GM23338 (cell line): ENCODE data around the gene ANKRD27. TPM values are rescaled to one million over a fixed set of nuclear protein-coding genes. Genes with fewer than 3 reads are reported as not detected.

Source experiments
- ATAC-seq: fragments of 200-7000 bp; cut with Tn5 transposase; 3 replicates; pipeline ENCODE4 v1.9.1; 2020
- DNase-seq: peaks from one replicate; pipeline ENCODE4 v3.0.0-alpha.2; 2015; ENCODE audit warnings: low spot score
- H2AFZ ChIP-seq: fragments of 200-600 bp; sonication (generic); 2 replicates; pipeline ENCODE4 v1.8.0; 2016; ENCODE audit warnings: antibody characterized with exemption, mild to moderate bottlenecking, moderate library complexity
- H3F3A ChIP-seq: fragments of 200-600 bp; sonication (generic); replicated peaks from 2 replicates; pipeline ENCODE4 v1.8.0; 2017; ENCODE audit warnings: antibody characterized with exemption, mixed run types, low read depth
- H3K27ac ChIP-seq: fragments of 200-600 bp; sonication (generic); 2 replicates; pipeline ENCODE4 v1.6.1; 2016; ENCODE audit warnings: low read depth
- H3K27me3 ChIP-seq: fragments of 200-600 bp; sonication (generic); 2 replicates; pipeline ENCODE4 v1.8.0; 2016; ENCODE audit warnings: mild to moderate bottlenecking, mixed run types, moderate library complexity; ENCODE audit not compliant: insufficient read depth
- H3K36me3 ChIP-seq: fragments of 200-600 bp; sonication (generic); 2 replicates; pipeline ENCODE4 v1.8.0; 2016; ENCODE audit warnings: mild to moderate bottlenecking; ENCODE audit not compliant: insufficient read depth
- H3K4me1 ChIP-seq: fragments of 200-600 bp; sonication (generic); 2 replicates; pipeline ENCODE4 v1.8.0; 2016; ENCODE audit warnings: mild to moderate bottlenecking, moderate library complexity; ENCODE audit not compliant: insufficient read depth
- H3K4me2 ChIP-seq: fragments of 200-600 bp; sonication (generic); 2 replicates; pipeline ENCODE4 v1.7.1; 2017; ENCODE audit warnings: mixed run types
- H3K4me3 ChIP-seq: fragments of 200-600 bp; sonication (generic); 2 replicates; pipeline ENCODE4 v1.6.1; 2016; ENCODE audit warnings: mixed run types
- H3K79me2 ChIP-seq: fragments of 200-600 bp; sonication (generic); replicated peaks from 2 replicates; pipeline ENCODE4 v1.8.0; 2017; ENCODE audit warnings: mild to moderate bottlenecking; ENCODE audit not compliant: insufficient read depth
- H3K9me2 ChIP-seq: fragments of 200-600 bp; sonication (generic); 2 replicates; pipeline ENCODE4 v1.8.0; 2017; ENCODE audit not compliant: insufficient read depth
- H4K20me1 ChIP-seq: fragments of 200-600 bp; sonication (generic); replicated peaks from 2 replicates; pipeline ENCODE4 v1.8.0; 2017; ENCODE audit warnings: mild to moderate bottlenecking; ENCODE audit not compliant: insufficient read depth
- H3K27ac Mint-ChIP-seq: 2 replicates; pipeline ENCODE4 v1.8.0; 2020; ENCODE audit warnings: inconsistent platforms, mild to moderate bottlenecking, moderate library complexity, mixed read lengths
- H3K27me3 Mint-ChIP-seq: 3 replicates; pipeline ENCODE4 v1.8.0; 2022; ENCODE audit warnings: low read depth, mild to moderate bottlenecking, moderate library complexity, mixed read lengths, inconsistent platforms; ENCODE audit not compliant: insufficient read depth, poor library complexity
- H3K36me3 Mint-ChIP-seq: 3 replicates; pipeline ENCODE4 v1.8.0; 2021; ENCODE audit warnings: low read depth, mild to moderate bottlenecking, inconsistent platforms, moderate library complexity, mixed read lengths
- H3K4me1 Mint-ChIP-seq: 3 replicates; pipeline ENCODE4 v1.8.0; 2020; ENCODE audit warnings: mild to moderate bottlenecking, inconsistent platforms, mixed read lengths
- H3K4me3 Mint-ChIP-seq: 3 replicates; pipeline ENCODE4 v1.8.0; 2021; ENCODE audit warnings: moderate library complexity, mild to moderate bottlenecking, inconsistent platforms, mixed read lengths
- H3K9me3 Mint-ChIP-seq: 3 replicates; pipeline ENCODE4 v1.8.0; 2020; ENCODE audit warnings: moderate library complexity, mild to moderate bottlenecking, inconsistent platforms, mixed read lengths
- CREB1 ChIP-seq: fragments of 250-450 bp; sonication (Bioruptor Pico); IDR thresholded peaks from 2 replicates; pipeline ENCODE4 v1.5.0; 2020; ENCODE audit warnings: low read depth, mild to moderate bottlenecking, moderate library complexity
- ETS1 ChIP-seq: IDR thresholded peaks from 2 replicates; pipeline ENCODE4 v1.6.1; 2016; ENCODE audit warnings: antibody characterized with exemption
- EZH2 ChIP-seq: fragments of 200-600 bp; sonication (generic); IDR thresholded peaks from one replicate; pipeline ENCODE4 v1.8.0; 2017; ENCODE audit warnings: antibody characterized with exemption, mild to moderate bottlenecking, low read depth; ENCODE audit not compliant: unreplicated experiment
- JUNB ChIP-seq: IDR thresholded peaks from one replicate; pipeline ENCODE4 v1.6.1; 2016; ENCODE audit warnings: antibody characterized with exemption; ENCODE audit not compliant: unreplicated experiment
- NANOG ChIP-seq: IDR thresholded peaks from 2 replicates; pipeline ENCODE4 v1.6.1; 2016; ENCODE audit warnings: antibody characterized with exemption, borderline replicate concordance
- POLR2AphosphoS5 ChIP-seq: IDR thresholded peaks from 2 replicates; pipeline ENCODE4 v1.6.1; 2016; ENCODE audit warnings: antibody characterized with exemption, low read depth
- STAT1 ChIP-seq: IDR thresholded peaks from one replicate; pipeline ENCODE4 v1.6.1; 2016; ENCODE audit warnings: antibody characterized with exemption; ENCODE audit not compliant: unreplicated experiment
- ZNF114 ChIP-seq: fragments of 250-450 bp; sonication (Bioruptor Pico); IDR thresholded peaks from 2 replicates; pipeline ENCODE4 v1.5.0; 2020; ENCODE audit warnings: mild to moderate bottlenecking, moderate library complexity
- ZNF331 ChIP-seq: fragments of 250-450 bp; sonication (Bioruptor Pico); IDR thresholded peaks from 2 replicates; pipeline ENCODE4 v1.5.0; 2020; ENCODE audit warnings: low read depth, mild to moderate bottlenecking, moderate library complexity
- polyA plus RNA-seq: library from polyadenylated mRNA; unstranded; fragments of >200 nt; fragmentation: Nextera tagmentation; extraction: Ambion mirVana; gene quantifications from 2 replicates; pipeline ENCODE4 v1.2.1, GENCODE V29; 2016
- total RNA-seq: library from RNA; depleted of rRNA; stranded (reverse); fragments of >200 nt; shearing (Covaris generic); gene quantifications from 2 replicates; pipeline ENCODE4 v1.2.3, GENCODE V29; 2014
- TF ChIP-seq, protein P1 (sequence below), 2 experiments: fragments of 200-600 bp in 1 of 2; sonication (generic) in 1 of 2; conservative IDR thresholded peaks; 2 replicates each; pipeline versions ENCODE4 v1.5.1 to v1.6.1; 2016 to 2017; ENCODE audit warnings: antibody characterized with exemption in 2 of 2, low read depth in 2 of 2, mild to moderate bottlenecking in 2 of 2, moderate library complexity in 1 of 2

The ANKRD27 gene
- total and polyA plus RNA-seq, 2 experiments from 2014 or later, result 16.7 to 48.7 TPM

GRCh38 chr19:32599736-32600157 lies 75.2 kb downstream of the ANKRD27 start:
- Histone ChIP-seq H2AFZ (no peak overlapping the region), H3K27me3 (no peaks in the 10 kb centered on the region), H3K27ac (no peak overlapping the region), H3K79me2 (no peaks in the 10 kb centered on the region), H3K4me2 (no peak overlapping the region), H4K20me1 (no peaks in the 10 kb centered on the region; the same call in 1 of the 2 replicates), H3K9me2 (no peaks in the 10 kb centered on the region), H3F3A (no peaks in the 10 kb centered on the region), H3K36me3 (peaks cover 50% of the 10 kb centered on the region), H3K4me1 (no peaks in the 10 kb centered on the region), H3K4me3 (no peak overlapping the region)
- Mint-ChIP-seq H3K27me3 (no peaks in the 10 kb centered on the region), H3K9me3 (no peaks in the 10 kb centered on the region), H3K27ac (no peak overlapping the region), H3K4me3 (no peak overlapping the region), H3K4me1 (peaks cover 3% of the 10 kb centered on the region; the same call in 1 of the 3 replicates), H3K36me3 (peaks cover 69% of the 10 kb centered on the region)
- ATAC-seq, result no peak; the same call in 1 of the 3 replicates
- DNase-seq, result peak; percentile 75
- TF ChIP-seq ZNF331 (CRISPR knock-in tag) (no peak), STAT1 (no peak)
- TF ChIP-seq, protein P1, sequence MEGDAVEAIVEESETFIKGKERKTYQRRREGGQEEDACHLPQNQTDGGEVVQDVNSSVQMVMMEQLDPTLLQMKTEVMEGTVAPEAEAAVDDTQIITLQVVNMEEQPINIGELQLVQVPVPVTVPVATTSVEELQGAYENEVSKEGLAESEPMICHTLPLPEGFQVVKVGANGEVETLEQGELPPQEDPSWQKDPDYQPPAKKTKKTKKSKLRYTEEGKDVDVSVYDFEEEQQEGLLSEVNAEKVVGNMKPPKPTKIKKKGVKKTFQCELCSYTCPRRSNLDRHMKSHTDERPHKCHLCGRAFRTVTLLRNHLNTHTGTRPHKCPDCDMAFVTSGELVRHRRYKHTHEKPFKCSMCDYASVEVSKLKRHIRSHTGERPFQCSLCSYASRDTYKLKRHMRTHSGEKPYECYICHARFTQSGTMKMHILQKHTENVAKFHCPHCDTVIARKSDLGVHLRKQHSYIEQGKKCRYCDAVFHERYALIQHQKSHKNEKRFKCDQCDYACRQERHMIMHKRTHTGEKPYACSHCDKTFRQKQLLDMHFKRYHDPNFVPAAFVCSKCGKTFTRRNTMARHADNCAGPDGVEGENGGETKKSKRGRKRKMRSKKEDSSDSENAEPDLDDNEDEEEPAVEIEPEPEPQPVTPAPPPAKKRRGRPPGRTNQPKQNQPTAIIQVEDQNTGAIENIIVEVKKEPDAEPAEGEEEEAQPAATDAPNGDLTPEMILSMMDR (conservative IDR thresholded peaks at IDR 0.05; ENCODE audit: low read depth in 2 of 2), result peak; percentile 70 to 93

DNA sequence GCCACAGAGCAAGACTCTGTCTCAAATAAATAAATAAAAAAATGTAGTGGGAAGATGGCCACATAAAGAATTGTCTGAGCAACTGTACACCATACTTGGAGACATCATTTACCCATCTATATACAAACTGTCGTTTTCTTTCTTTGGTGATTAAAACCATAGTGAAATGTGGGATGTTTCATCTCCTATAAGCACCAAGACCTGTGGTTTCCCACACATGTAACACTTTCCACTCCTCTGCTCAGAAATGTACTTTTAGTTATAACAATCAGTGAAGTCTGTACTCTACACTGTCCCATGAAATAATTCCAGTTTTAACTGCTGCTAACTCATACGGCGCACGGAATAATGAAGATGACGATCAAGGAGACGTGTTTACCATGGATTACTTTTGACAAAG lies 75.7 kb downstream of the ANKRD27 start:
- Histone ChIP-seq H3F3A (no peaks in the 10 kb centered on the region), H3K27ac (no peak overlapping the region), H3K4me3 (no peak overlapping the region), H2AFZ (no peak overlapping the region), H3K79me2 (no peaks in the 10 kb centered on the region), H3K36me3 (peaks cover 55% of the 10 kb centered on the region), H4K20me1 (no peaks in the 10 kb centered on the region; the same call in 1 of the 2 replicates), H3K27me3 (no peaks in the 10 kb centered on the region), H3K9me2 (no peaks in the 10 kb centered on the region), H3K4me1 (no peaks in the 10 kb centered on the region), H3K4me2 (no peak overlapping the region)
- no peak for ATAC-seq
- Mint-ChIP-seq H3K27me3 (no peaks in the 10 kb centered on the region), H3K4me1 (peaks cover 3% of the 10 kb centered on the region; the same call in 1 of the 3 replicates), H3K4me3 (no peak overlapping the region), H3K36me3 (peaks cover 71% of the 10 kb centered on the region), H3K9me3 (peaks cover 3% of the 10 kb centered on the region; the same call in 1 of the 3 replicates), H3K27ac (no peak overlapping the region)
- DNase-seq, result no peak
- TF ChIP-seq EZH2 (no peak), ZNF114 (no peak), ZNF331 (CRISPR knock-in tag) (no peak), ETS1 (no peak), NANOG (no peak), JUNB (no peak), STAT1 (no peak), CREB1 (CRISPR knock-in tag) (no peak), POLR2AphosphoS5 (no peak)
- TF ChIP-seq, protein P1 (conservative IDR thresholded peaks at IDR 0.05; ENCODE audit: low read depth in 2 of 2), result no peak
